HG02798 (cell line): Measurements from ENCODE around the gene GMPPA.

Source experiments
- ATAC-seq: cut with Tn5 transposase; IDR thresholded peaks from one replicate; pipeline ENCODE4 v1.9.1; 2021; ENCODE audit warnings: mild to moderate bottlenecking; ENCODE audit not compliant: unreplicated experiment, poor library complexity

The GMPPA gene

GRCh38 chr2:219515874-219516629 lies 17.4 kb downstream of the GMPPA start:
- ATAC-seq = no peak

GRCh38 chr2:219516888-219517287 lies 18.2 kb downstream of the GMPPA start:
- no peak for ATAC-seq

GRCh38 chr2:219517954-219518778 lies 19.5 kb downstream of the GMPPA start:
- no peak for ATAC-seq

GRCh38 chr2:219519526-219519916 lies 20.8 kb downstream of the GMPPA start:
- ATAC-seq = no peak

- no peak for ATAC-seq
Measured at GRCh38 chr2:219520079-219520478, 21.4 kb downstream of the GMPPA start.

GRCh38 chr2:219521066-219521880 lies 22.6 kb downstream of the GMPPA start:
- no peak for ATAC-seq

- no peak for ATAC-seq
Measured at GRCh38 chr2:219522111-219523030, 23.7 kb downstream of the GMPPA start.

- ATAC-seq = no peak
Measured at GRCh38 chr2:219523031-219523671, 24.5 kb downstream of the GMPPA start.

GRCh38 chr2:219524817-219525216 lies 26.1 kb downstream of the GMPPA start:
- ATAC-seq = no peak

GRCh38 chr2:219525533-219526232 lies 27.0 kb downstream of the GMPPA start:
- no peak for ATAC-seq

GRCh38 chr2:219526320-219527075 lies 27.8 kb downstream of the GMPPA start:
- no peak for ATAC-seq

- no peak for ATAC-seq
Measured at GRCh38 chr2:219527076-219527394, 28.3 kb downstream of the GMPPA start.

GRCh38 chr2:219527472-219527871 lies 28.8 kb downstream of the GMPPA start:
- ATAC-seq = no peak

- peak; percentile 83 for ATAC-seq
Measured at GRCh38 chr2:219530048-219530963, 31.6 kb downstream of the GMPPA start.

GRCh38 chr2:219531639-219532377 lies 33.1 kb downstream of the GMPPA start:
- no peak for ATAC-seq

GRCh38 chr2:219532378-219532649 lies 33.6 kb downstream of the GMPPA start:
- no peak for ATAC-seq
